Thymus (tissue), 11 donors: ENCODE results near the gene PXDC1. TPM values are rescaled to one million over a fixed set of nuclear protein-coding genes. Genes with fewer than 3 reads are reported as not detected.
"Not testable (repeated sequence)": the region's sequence is repeated elsewhere in the genome, so short reads cannot be mapped to it uniquely, and the experiment has no call there.

Source experiments
- DNase-seq, 9 donors: peaks; one replicate each; pipeline ENCODE4 v3.0.0-alpha.2; 2013; ENCODE audit warnings: low spot score in 9 of 9, low read depth in 6 of 9, missing footprints in 1 of 9
- H3K27ac ChIP-seq, 2 donors: one replicate each; pipeline ENCODE4 v1.5.1; 2013; ENCODE audit warnings: control low read depth in 1 of 2, low read depth in 1 of 2, low read length in 1 of 2, mild to moderate bottlenecking in 1 of 2, moderate library complexity in 1 of 2
- H3K27me3 ChIP-seq, 2 donors: one replicate each; pipeline ENCODE4 v1.5.1; 2013; ENCODE audit warnings: low read length in 1 of 2; ENCODE audit not compliant: control insufficient read depth in 2 of 2, insufficient read depth in 1 of 2
- H3K36me3 ChIP-seq, 2 donors: one replicate each; pipeline ENCODE4 v1.5.1; 2013; ENCODE audit warnings: low read length in 1 of 2, mild to moderate bottlenecking in 1 of 2, moderate library complexity in 1 of 2; ENCODE audit not compliant: control insufficient read depth in 2 of 2, insufficient read depth in 2 of 2
- H3K4me1 ChIP-seq, 2 donors: one replicate each; pipeline ENCODE4 v1.5.1; 2013; ENCODE audit warnings: low read length in 2 of 2; ENCODE audit not compliant: control insufficient read depth in 2 of 2, insufficient read depth in 2 of 2
- H3K4me3 ChIP-seq, 2 donors: one replicate each; pipeline ENCODE4 v1.5.1; 2013; ENCODE audit warnings: low read length in 2 of 2, control low read depth in 1 of 2, mild to moderate bottlenecking in 1 of 2
- H3K9me3 ChIP-seq, 2 donors: one replicate each; pipeline ENCODE4 v1.5.1; 2013; ENCODE audit warnings: low read length in 1 of 2, mild to moderate bottlenecking in 1 of 2; ENCODE audit not compliant: control insufficient read depth in 2 of 2, insufficient read depth in 1 of 2
- WGBS: extraction: QIAGEN DNeasy Blood & Tissue Kit; methylation state at CpG from one replicate; pipeline ENCODE4 v1.1.7; 2013; 5-methylcytosine and 5-hydroxymethylcytosine counted together
- polyA plus RNA-seq: library from polyadenylated mRNA; stranded (reverse); fragments of 200-250 nt; gene quantifications from one replicate; pipeline ENCODE4 v1.2.3, GENCODE V29; 2013
- total RNA-seq: library from RNA; stranded (reverse); fragments of 120-200 nt; gene quantifications from one replicate; pipeline ENCODE4 v1.2.4, GENCODE V29; 2013
- donor health status: healthy.

The PXDC1 gene
- total and polyA plus RNA-seq, 2 donors, result 4.5 to 21.4 TPM

DNA sequence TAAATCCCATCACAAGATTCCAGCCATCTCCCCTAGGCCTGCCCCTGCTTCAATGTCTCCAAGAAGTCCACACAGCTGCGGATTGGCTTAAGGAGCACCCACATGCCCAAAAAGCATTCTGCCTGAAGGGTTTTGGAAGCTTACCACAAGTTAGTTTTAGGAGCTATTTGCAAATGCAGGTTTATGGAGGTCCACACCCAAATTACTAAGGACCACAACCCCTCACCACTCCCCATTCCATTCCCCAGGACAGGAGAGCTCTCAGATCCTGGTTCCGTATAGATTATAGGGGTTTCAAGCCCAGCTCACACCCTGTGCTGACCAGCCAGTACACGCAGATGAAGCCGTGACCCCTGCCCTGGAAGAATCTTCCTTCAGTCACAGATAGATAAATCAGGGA, 24.3 kb upstream of the PXDC1 start:
- WGBS, result 99% methylated on average over 4 of the region's 4 CpGs
- Histone ChIP-seq H3K9me3 (no peaks in the 10 kb centered on the region), H3K27ac (no peak overlapping the region), H3K4me1 (peaks cover 0 to 5% of the 10 kb centered on the region in 2 donors), H3K36me3 (no peaks in the 10 kb centered on the region), H3K27me3 (peaks cover 0 to 3% of the 10 kb centered on the region in 2 donors), H3K4me3 (no peak overlapping the region)
- no peak for DNase-seq

- 97% methylated on average over 7 of the region's 7 CpGs for WGBS
- H3K27me3 ChIP-seq, result peaks cover 0 to 3% of the 10 kb centered on the region in 2 donors
- no peaks in the 10 kb centered on the region for H3K9me3 ChIP-seq
- DNase-seq, result no peak
- no peak overlapping the region for H3K27ac ChIP-seq
- peaks cover 0 to 5% of the 10 kb centered on the region in 2 donors for H3K4me1 ChIP-seq
- H3K4me3 ChIP-seq, result no peak overlapping the region
- no peaks in the 10 kb centered on the region for H3K36me3 ChIP-seq
Measured at GRCh38 chr6:3775386-3775785, 23.9 kb upstream of the PXDC1 start.

DNA sequence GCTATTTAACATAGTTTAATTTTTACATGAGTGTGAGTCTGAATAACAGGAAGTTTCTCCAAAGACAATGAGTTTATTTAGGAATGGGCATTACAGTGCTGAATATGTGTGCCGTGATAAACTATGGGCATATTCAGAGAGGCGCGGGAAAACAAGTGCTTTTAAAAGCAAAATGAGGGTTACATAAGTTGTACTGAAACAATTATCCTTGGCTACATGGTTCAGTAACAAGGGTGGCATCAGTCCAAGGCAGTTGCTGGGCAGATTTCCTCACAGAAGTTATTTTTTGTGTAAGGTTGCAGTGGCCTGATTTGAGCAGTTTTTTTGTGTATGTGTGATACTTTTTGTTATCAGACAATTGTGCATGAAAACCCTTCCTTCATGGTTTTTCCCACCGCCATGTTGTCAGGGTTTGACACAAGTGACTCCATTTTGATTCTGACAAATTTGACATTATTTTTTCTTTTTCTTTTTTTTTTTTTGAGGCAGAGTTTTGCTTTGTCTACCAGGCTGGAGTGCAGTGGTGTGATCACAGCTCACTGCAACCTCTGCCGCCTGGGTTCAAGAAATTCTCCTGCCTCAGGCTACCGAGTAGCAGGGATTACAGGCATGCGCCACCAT, 22.3 kb upstream of the PXDC1 start:
- no peaks in the 10 kb centered on the region for H3K36me3 ChIP-seq
- DNase-seq, result no peak
- no peaks in the 10 kb centered on the region for H3K9me3 ChIP-seq
- H3K4me3 ChIP-seq, result no peak overlapping the region
- H3K27me3 ChIP-seq, result peaks cover 0 to 3% of the 10 kb centered on the region in 2 donors
- WGBS, result 95% methylated on average over 7 of the region's 7 CpGs
- H3K27ac ChIP-seq, result no peak overlapping the region
- H3K4me1 ChIP-seq, result peaks cover 0 to under 1% of the 10 kb centered on the region in 2 donors

DNA sequence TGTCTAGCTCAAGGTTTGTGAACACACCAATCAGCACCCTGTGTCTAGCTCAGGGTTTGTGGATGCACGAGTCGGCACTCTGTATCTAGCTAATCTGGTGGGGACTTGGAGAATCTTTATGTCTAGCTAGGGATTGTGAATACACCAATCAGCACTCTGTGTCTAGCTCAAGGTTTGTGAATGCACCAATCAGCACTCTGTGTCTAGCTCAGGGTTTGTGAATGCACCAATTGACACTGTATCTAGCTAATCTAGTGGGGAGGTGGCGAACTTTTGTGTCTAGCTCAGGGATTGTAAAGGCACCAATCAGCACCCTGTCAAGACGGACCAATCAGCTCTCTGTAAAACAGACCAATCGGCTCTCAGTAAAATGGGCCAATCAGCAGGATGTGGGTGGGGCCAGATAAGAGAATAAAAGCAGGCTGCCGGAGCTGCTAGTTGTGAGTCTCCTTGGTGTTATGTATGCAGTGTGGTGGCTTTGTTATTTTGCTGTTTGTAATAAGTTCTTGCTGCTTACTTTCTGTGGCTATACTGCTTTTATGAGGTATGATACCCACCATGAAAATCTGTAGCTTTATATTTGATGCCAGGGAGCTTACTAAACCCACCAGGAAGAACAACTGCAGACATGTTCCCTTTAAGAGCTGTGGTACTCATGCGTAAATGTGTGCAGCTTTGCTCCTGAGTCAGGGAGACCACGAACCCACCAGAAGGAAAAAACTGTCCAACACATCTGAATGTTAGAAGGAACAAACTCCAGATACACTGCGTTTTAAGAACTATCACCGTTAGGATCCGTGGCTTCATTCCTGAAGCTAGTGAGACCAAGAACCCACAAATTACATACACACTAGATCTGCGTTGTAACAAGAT, 20.9 kb upstream of the PXDC1 start:
- not testable (repeated sequence) for H3K4me1 ChIP-seq, H3K9me3 ChIP-seq, H3K36me3 ChIP-seq, H3K27me3 ChIP-seq, DNase-seq, H3K4me3 ChIP-seq, H3K27ac ChIP-seq
- WGBS, result 84% methylated on average over 12 of the region's 12 CpGs

- no peak overlapping the region for H3K4me3 ChIP-seq
- no peak for DNase-seq
- no peaks in the 10 kb centered on the region for H3K9me3 ChIP-seq
- H3K27ac ChIP-seq, result no peak overlapping the region
- H3K4me1 ChIP-seq, result no peaks in the 10 kb centered on the region
- no peaks in the 10 kb centered on the region for H3K36me3 ChIP-seq
- peaks cover 0 to 3% of the 10 kb centered on the region in 2 donors for H3K27me3 ChIP-seq
- WGBS, result 92% methylated on average over 57 of the region's 57 CpGs
Measured at GRCh38 chr6:3771407-3772011, 20.0 kb upstream of the PXDC1 start.

- H3K4me3 ChIP-seq, result no peak overlapping the region
- no peaks in the 10 kb centered on the region for H3K36me3 ChIP-seq
- WGBS, result 84% methylated on average over 10 of the region's 10 CpGs
- DNase-seq, result no peak
- no peak overlapping the region for H3K27ac ChIP-seq
- peaks cover 0 to 3% of the 10 kb centered on the region in 2 donors for H3K27me3 ChIP-seq
- no peaks in the 10 kb centered on the region for H3K4me1 ChIP-seq
- no peaks in the 10 kb centered on the region for H3K9me3 ChIP-seq
Measured at GRCh38 chr6:3770023-3770720, 18.7 kb upstream of the PXDC1 start.

- Histone ChIP-seq H3K4me1 (no peaks in the 10 kb centered on the region), H3K4me3 (no peak overlapping the region), H3K27ac (no peak overlapping the region), H3K9me3 (no peaks in the 10 kb centered on the region), H3K36me3 (no peaks in the 10 kb centered on the region), H3K27me3 (peaks cover 0 to 5% of the 10 kb centered on the region in 2 donors)
- WGBS, result 96% methylated on average over 6 of the region's 6 CpGs
- no peak for DNase-seq
Measured at GRCh38 chr6:3769610-3770009, 18.1 kb upstream of the PXDC1 start.

DNA sequence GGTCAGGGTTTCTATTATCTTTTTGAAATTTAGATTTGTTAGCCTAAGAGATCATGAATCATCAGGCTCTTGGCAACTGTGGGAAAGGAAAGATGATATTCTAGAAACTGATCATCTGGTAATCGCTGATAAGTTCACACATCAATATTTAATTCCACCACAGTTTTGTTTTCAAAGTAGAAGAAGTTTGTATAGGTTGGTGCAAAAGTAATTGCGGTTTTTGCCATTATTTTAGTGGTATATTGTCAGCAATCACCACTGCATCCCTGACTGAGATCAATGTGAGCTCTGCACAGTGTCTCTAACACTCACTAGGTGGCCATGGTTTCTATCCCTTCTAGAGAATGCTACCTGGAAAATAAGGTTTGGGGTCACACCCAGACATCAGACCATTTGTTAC, 17.0 kb upstream of the PXDC1 start:
- Histone ChIP-seq H3K4me1 (no peaks in the 10 kb centered on the region), H3K27ac (no peak overlapping the region), H3K4me3 (no peak overlapping the region), H3K9me3 (no peaks in the 10 kb centered on the region), H3K27me3 (peaks cover 0 to 5% of the 10 kb centered on the region in 2 donors), H3K36me3 (no peaks in the 10 kb centered on the region)
- 96% methylated on average over 2 of the region's 2 CpGs for WGBS
- no peak for DNase-seq

DNA sequence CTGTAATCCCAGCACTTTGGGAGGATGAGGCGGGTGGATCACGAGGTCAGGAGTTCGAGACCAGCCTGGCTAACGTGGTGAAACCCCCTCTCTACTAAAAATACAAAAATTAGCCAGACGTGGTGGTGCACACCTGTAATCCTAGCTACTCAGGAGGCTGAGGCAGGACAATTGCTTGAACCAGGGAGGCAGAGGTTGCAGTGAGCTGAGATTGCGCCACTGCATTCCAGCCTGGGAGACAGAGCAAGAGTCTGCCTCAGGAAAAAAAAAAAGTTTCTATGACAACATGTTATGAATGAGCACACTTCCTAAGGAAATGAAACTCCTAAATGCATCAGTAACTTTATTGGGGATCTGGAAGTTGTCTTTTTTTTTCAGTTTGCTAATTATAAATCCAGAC, 16.0 kb upstream of the PXDC1 start:
- H3K4me1 ChIP-seq, DNase-seq, H3K27me3 ChIP-seq, H3K9me3 ChIP-seq, H3K4me3 ChIP-seq, H3K36me3 ChIP-seq, H3K27ac ChIP-seq: not testable (repeated sequence)
- 94% methylated on average over 6 of the region's 6 CpGs for WGBS
